Measurements from ENCODE around the gene ZNF211. TPM values are rescaled to one million over a fixed set of nuclear protein-coding genes. Genes with fewer than 3 reads are reported as not detected.

ZNF211 gene
- total and polyA plus RNA-seq, 2 donors (not counting 3 experiments of a cell fraction or from before 2014, with no cell fraction given) = 4.7 to 9.4 TPM

- no peak overlapping the region for H3K4me3 ChIP-seq (replicated peaks in 1 of 3; ENCODE audit: insufficient read depth in 1 of 3, low read depth in 1 of 3, low read length in 3 of 3)
- BruUV-seq (replicated peaks) = no TSS peak
- no peaks in the 10 kb centered on the region for H3K27me3 ChIP-seq (ENCODE audit: control insufficient read depth in 2 of 2, insufficient read depth in 2 of 2, low read length in 2 of 2)
- no peak overlapping the region for H2AFZ ChIP-seq (ENCODE audit: low read depth, low read length)
- no peaks in the 10 kb centered on the region for H4K20me1 ChIP-seq (replicated peaks; ENCODE audit: control insufficient read depth, extremely low read depth, insufficient read depth, low read length)
- no peak overlapping the region for H3K9ac ChIP-seq (replicated peaks; ENCODE audit: extremely low read depth, insufficient read depth, low read length)
- FAIRE-seq (no peak), DNase-seq (ENCODE audit: low read depth, low spot score) (no peak)
- POLR2A ChIA-PET = no interaction called here
- H3K79me2 ChIP-seq (ENCODE audit: control insufficient read depth, insufficient read depth, low read length) = no peaks in the 10 kb centered on the region
- CTCF ChIA-PET = no interaction called here
- H3K9me3 ChIP-seq (replicated peaks; ENCODE audit: control insufficient read depth, insufficient read depth, low read length) = no peaks in the 10 kb centered on the region
- H3K4me2 ChIP-seq (ENCODE audit: insufficient read depth, low read length) = no peak overlapping the region
- H3K4me1 ChIP-seq (ENCODE audit: control insufficient read depth, extremely low read depth, insufficient read depth, low read length) = no peaks in the 10 kb centered on the region
- intact Hi-C loops (cut with micrococcal nuclease) (no loop called here), dilution Hi-C loops (cut with MboI; ENCODE audit: extremely low pct_ligation_motif_present, low sequenced_read_pairs) (no loop called here)
- no peak overlapping the region for H3K27ac ChIP-seq (ENCODE audit: insufficient read depth, low read depth, low read length)
- no peaks in the 10 kb centered on the region for H3K36me3 ChIP-seq (ENCODE audit: control insufficient read depth in 2 of 2, extremely low read depth in 1 of 2, insufficient read depth in 2 of 2, low read length in 2 of 2)
- no peaks in the 10 kb centered on the region for H3K9me1 ChIP-seq (replicated peaks; ENCODE audit: control insufficient read depth, extremely low read depth, insufficient read depth, low read length)
- TF ChIP-seq EZH2 (IDR thresholded peaks at IDR 0.05; ENCODE audit: borderline replicate concordance, low read depth, low read length, severe bottlenecking) (no peak), JUN (IDR thresholded peaks at IDR 0.05; ENCODE audit: borderline replicate concordance, insufficient read depth, insufficient read length, low read depth) (no peak), GATA2 (IDR thresholded peaks at IDR 0.05; ENCODE audit: insufficient read depth, insufficient read length, low read depth, low read length) (no peak), POLR2AphosphoS5 (IDR thresholded peaks at IDR 0.05; ENCODE audit: insufficient read depth, low read depth, low read length) (no peak), POLR2A (IDR thresholded peaks at IDR 0.05; ENCODE audit: low read depth, low read length) (no peak), MYC (IDR thresholded peaks at IDR 0.05; ENCODE audit: low read depth, low read length) (no peak), FOS (IDR thresholded peaks at IDR 0.05; ENCODE audit: borderline replicate concordance, insufficient read depth, low read length) (no peak)
- TF ChIP-seq, protein P1, sequence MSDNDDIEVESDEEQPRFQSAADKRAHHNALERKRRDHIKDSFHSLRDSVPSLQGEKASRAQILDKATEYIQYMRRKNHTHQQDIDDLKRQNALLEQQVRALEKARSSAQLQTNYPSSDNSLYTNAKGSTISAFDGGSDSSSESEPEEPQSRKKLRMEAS (IDR thresholded peaks at IDR 0.05; ENCODE audit: insufficient read depth, insufficient read length) = no peak
- TF ChIP-seq, protein P2, sequence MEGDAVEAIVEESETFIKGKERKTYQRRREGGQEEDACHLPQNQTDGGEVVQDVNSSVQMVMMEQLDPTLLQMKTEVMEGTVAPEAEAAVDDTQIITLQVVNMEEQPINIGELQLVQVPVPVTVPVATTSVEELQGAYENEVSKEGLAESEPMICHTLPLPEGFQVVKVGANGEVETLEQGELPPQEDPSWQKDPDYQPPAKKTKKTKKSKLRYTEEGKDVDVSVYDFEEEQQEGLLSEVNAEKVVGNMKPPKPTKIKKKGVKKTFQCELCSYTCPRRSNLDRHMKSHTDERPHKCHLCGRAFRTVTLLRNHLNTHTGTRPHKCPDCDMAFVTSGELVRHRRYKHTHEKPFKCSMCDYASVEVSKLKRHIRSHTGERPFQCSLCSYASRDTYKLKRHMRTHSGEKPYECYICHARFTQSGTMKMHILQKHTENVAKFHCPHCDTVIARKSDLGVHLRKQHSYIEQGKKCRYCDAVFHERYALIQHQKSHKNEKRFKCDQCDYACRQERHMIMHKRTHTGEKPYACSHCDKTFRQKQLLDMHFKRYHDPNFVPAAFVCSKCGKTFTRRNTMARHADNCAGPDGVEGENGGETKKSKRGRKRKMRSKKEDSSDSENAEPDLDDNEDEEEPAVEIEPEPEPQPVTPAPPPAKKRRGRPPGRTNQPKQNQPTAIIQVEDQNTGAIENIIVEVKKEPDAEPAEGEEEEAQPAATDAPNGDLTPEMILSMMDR (IDR thresholded peaks at IDR 0.05; ENCODE audit: extremely low read depth in 1 of 2, insufficient read depth in 1 of 2, low read depth in 1 of 2, low read length in 2 of 2) = no peak
These were observed 39.5 kb downstream of the ZNF211 start for GRCh38 chr19:57672466-57672865.

Data from endothelial cell of umbilical vein (primary cell).